K562 (cell line): ENCODE measurements around the gene ADGRG1. TPM values are rescaled to one million over a fixed set of nuclear protein-coding genes. Genes with fewer than 3 reads are reported as not detected.

Experiments
- ATAC-seq: fragments of 200-7000 bp; cut with Tn5 transposase; 3 replicates; pipeline ENCODE4 v1.9.1; 2020; ENCODE audit warnings: moderate library complexity
- BruUV-seq: library from RNA; stranded (reverse); fragments of 400-500 nt; replicated peaks from 2 replicates; lab custom pipeline; 2021; lab: Mats Ljungman, UMichigan
- CTCF ChIA-PET: fragments of 300-600 bp; formaldehyde crosslinking; extraction: SDS; loops from one replicate; lab custom pipeline; 2021; ENCODE audit warnings: low intra/inter-chr PET ratio; lab: Yijun Ruan, JAX
- POLR2A ChIA-PET: fragments of 300-600, 350-650 bp; sonication (Branson Sonifier 250); formaldehyde crosslinking; extraction: SDS; loops from one replicate; lab custom pipeline; 2021; ENCODE audit warnings: antibody characterized with exemption, inconsistent platforms; lab: Yijun Ruan, JAX
- DNase-seq, 4 experiments: peaks; one replicate each; pipeline versions ENCODE4 v3.0.0 to v3.0.0-alpha.2; 2011 to 2018; ENCODE audit warnings: low spot score in 3 of 4, mixed read lengths in 3 of 4; ENCODE audit errors: extremely low read depth in 1 of 4
- FAIRE-seq: peaks from 2 replicates; lab custom pipeline; 2011; peaks lifted over from hg19 to GRCh38; lab: Jason Lieb, UNC
- H2AFZ ChIP-seq: 2 replicates; pipeline ENCODE4 v1.6.0; 2011; ENCODE audit warnings: low read depth, low read length, control low read depth, inconsistent platforms
- H3K27ac ChIP-seq: fragments of 200-600 bp; 3 replicates; pipeline ENCODE4 v1.8.0; 2011; ENCODE audit warnings: low read depth, mild to moderate bottlenecking, control low read depth, inconsistent platforms, low read length, moderate library complexity, mixed read lengths; ENCODE audit errors: extremely low read depth
- H3K27me3 ChIP-seq, 2 experiments: fragments of 300-600 bp in 1 of 2; 2 replicates in 1 of 2; 3 replicates in 1 of 2; pipeline versions ENCODE4 v1.6.0 to v1.8.0; 2011; ENCODE audit warnings: inconsistent platforms in 2 of 2, low read length in 2 of 2, mild to moderate bottlenecking in 1 of 2, mixed read lengths in 1 of 2, moderate library complexity in 1 of 2; ENCODE audit not compliant: control insufficient read depth in 2 of 2, insufficient read depth in 2 of 2
- H3K36me3 ChIP-seq: fragments of 300-600 bp; 3 replicates; pipeline ENCODE4 v1.8.0; 2011; ENCODE audit warnings: mild to moderate bottlenecking, low read length, inconsistent platforms; ENCODE audit not compliant: control insufficient read depth, insufficient read depth
- H3K4me1 ChIP-seq, 2 experiments: fragments of 200-600 bp in 1 of 2; replicated peaks in 1 of 2; 2 replicates in 1 of 2; 3 replicates in 1 of 2; pipeline versions ENCODE4 v1.5.1 to v1.8.0; 2011; ENCODE audit warnings: inconsistent platforms in 2 of 2, low read length in 2 of 2, mild to moderate bottlenecking in 1 of 2, mixed read lengths in 1 of 2, moderate library complexity in 1 of 2; ENCODE audit not compliant: control insufficient read depth in 2 of 2, insufficient read depth in 2 of 2
- H3K4me2 ChIP-seq: 2 replicates; pipeline ENCODE4 v1.6.1; 2011; ENCODE audit warnings: low read length, control low read depth, inconsistent platforms, mixed read lengths; ENCODE audit not compliant: insufficient read depth
- H3K4me3 ChIP-seq: fragments of 200-600 bp; sonication (generic), shearing (Covaris generic); 2 replicates; pipeline ENCODE4 v1.5.1; 2016; ENCODE audit warnings: control low read depth, inconsistent platforms
- H3K79me2 ChIP-seq: fragments of 200-600 bp; 3 replicates; pipeline ENCODE4 v1.8.0; 2011; ENCODE audit warnings: low read length, inconsistent platforms; ENCODE audit not compliant: control insufficient read depth, insufficient read depth
- H3K9ac ChIP-seq, 2 experiments: 2 replicates each; pipeline versions ENCODE4 v1.6.0 to v1.6.1; 2011; ENCODE audit warnings: low read depth in 2 of 2, low read length in 2 of 2, control low read depth in 1 of 2, inconsistent platforms in 1 of 2, mild to moderate bottlenecking in 1 of 2, mixed read lengths in 1 of 2; ENCODE audit not compliant: insufficient read depth in 1 of 2
- H3K9me1 ChIP-seq: one replicate; pipeline ENCODE4 v1.6.0; 2011; ENCODE audit warnings: inconsistent platforms, mild to moderate bottlenecking, low read length, moderate library complexity; ENCODE audit not compliant: control insufficient read depth, insufficient read depth
- H3K9me3 ChIP-seq: replicated peaks from 2 replicates; pipeline ENCODE4 v1.5.1; 2011; ENCODE audit warnings: low read depth, low read length, inconsistent platforms; ENCODE audit not compliant: control insufficient read depth, insufficient read depth
- H4K20me1 ChIP-seq: replicated peaks from 2 replicates; pipeline ENCODE4 v1.6.1; 2011; ENCODE audit warnings: low read length, inconsistent platforms, mixed read lengths; ENCODE audit not compliant: control insufficient read depth, insufficient read depth
- DDX20 ChIP-seq: fragments of 450-650 bp; IDR thresholded peaks from 2 replicates; pipeline ENCODE4 v1.6.1; 2016; ENCODE audit warnings: missing genetic modification characterization, low read depth, mild to moderate bottlenecking, missing compliant biosample characterization, moderate library complexity
- KAT7 ChIP-seq: sonication (generic); formaldehyde crosslinking; IDR thresholded peaks from 2 replicates; pipeline ENCODE4 v1.8.0; 2022; ENCODE audit warnings: missing genetic modification reagents, mild to moderate bottlenecking, borderline replicate concordance
- RB1 ChIP-seq: fragments of 450-650 bp; IDR thresholded peaks from 2 replicates; pipeline ENCODE4 v1.6.1; 2017; ENCODE audit warnings: low read depth, mild to moderate bottlenecking
- SOX6 ChIP-seq: fragments of 450-650 bp; IDR thresholded peaks from 2 replicates; pipeline ENCODE4 v1.6.1; 2014; ENCODE audit warnings: mild to moderate bottlenecking
- YY1 ChIP-seq, 3 experiments: IDR thresholded peaks; 2 replicates each; pipeline ENCODE4 v1.6.1; 2011; ENCODE audit warnings: low read length in 2 of 3, mild to moderate bottlenecking in 2 of 3, moderate library complexity in 2 of 3, borderline replicate concordance in 1 of 3, control low read depth in 1 of 3, low read depth in 1 of 3; ENCODE audit not compliant: insufficient read depth in 3 of 3, insufficient replicate concordance in 2 of 3, control insufficient read depth in 1 of 3, insufficient read length in 1 of 3; ENCODE audit errors: extremely low read depth in 1 of 3
- ZNF175 ChIP-seq: fragments of 200-800 bp; sonication (Bioruptor generic); IDR thresholded peaks from 2 replicates; pipeline ENCODE4 v1.6.1; 2016; ENCODE audit warnings: low read depth, mild to moderate bottlenecking, missing genetic modification characterization, missing compliant biosample characterization
- ZNF354B ChIP-seq: fragments of 250-450 bp; sonication (Bioruptor Pico); IDR thresholded peaks from 2 replicates; pipeline ENCODE4 v1.4.0; 2020
- ZNF431 ChIP-seq: sonication (generic); formaldehyde crosslinking; IDR thresholded peaks from 2 replicates; pipeline ENCODE4 v1.8.0; 2022; ENCODE audit warnings: mild to moderate bottlenecking, missing genetic modification reagents
- WGBS: fragments of 100-300 bp; shearing (Covaris generic); methylation state at CpG from one replicate; pipeline ENCODE4 v1.1.6; 2016; ENCODE audit warnings: low coverage, mixed read lengths; ENCODE audit not compliant: insufficient coverage; ENCODE audit errors: missing lambda C conversion rate; 5-methylcytosine and 5-hydroxymethylcytosine counted together
- in situ Hi-C: fragments of 300-500 bp; cut with MboI; formaldehyde crosslinking; loops from 4 replicates; pipeline ENCODE4 v1.15.0; 2018; ENCODE audit warnings: inconsistent platforms, mixed read lengths
- intact Hi-C: fragments of 100-400 bp; cut with micrococcal nuclease; formaldehyde crosslinking; loops from 2 replicates; pipeline ENCODE4 v1.14.2; 2022
- polyA plus RNA-seq, 8 experiments: library from polyadenylated mRNA; depleted of rRNA in 4 of 8; stranded (reverse) in 5 of 8; unstranded in 3 of 8; fragments of >200 nt; fragmentation: Nextera tagmentation in 2 of 8; fragmentation: Illumina TruSeq in 1 of 8; extraction: Ambion mirVana in 2 of 8; extraction: Trizol in 1 of 8; gene quantifications; 2 replicates each; pipeline versions ENCODE4 v1.2.1 to v1.2.3, GENCODE V29; 2011 to 2014; ENCODE audit warnings: inconsistent platforms in 1 of 8, missing spikeins in 1 of 8
- total RNA-seq, 7 experiments: library from RNA; depleted of rRNA in 6 of 7; stranded (reverse); fragments of >200 nt in 6 of 7; fragmentation: Illumina TruSeq in 2 of 7; extraction: Trizol in 2 of 7; gene quantifications; 2 replicates each; pipeline versions ENCODE4 v1.2.1 to v1.2.3, GENCODE V29; 2011 to 2021; ENCODE audit warnings: low replicate concordance in 1 of 7
- TF ChIP-seq, protein P1 (sequence below): fragments of 250-450 bp; sonication (Bioruptor Pico); IDR thresholded peaks from 2 replicates; pipeline ENCODE4 v1.9.0; 2021; ENCODE audit warnings: mild to moderate bottlenecking
- TF ChIP-seq, protein P2 (sequence below): sonication (generic); formaldehyde crosslinking; IDR thresholded peaks from 2 replicates; pipeline ENCODE4 v1.8.1; 2023; ENCODE audit warnings: mild to moderate bottlenecking, missing genetic modification reagents

The ADGRG1 gene
- total and polyA plus RNA-seq, 9 of the 15 experiments (the other 6 are each of a cell fraction or from before 2014, with no cell fraction given) = 0.04 to 0.31 (median 0.16) TPM; not detected in 6

DNA sequence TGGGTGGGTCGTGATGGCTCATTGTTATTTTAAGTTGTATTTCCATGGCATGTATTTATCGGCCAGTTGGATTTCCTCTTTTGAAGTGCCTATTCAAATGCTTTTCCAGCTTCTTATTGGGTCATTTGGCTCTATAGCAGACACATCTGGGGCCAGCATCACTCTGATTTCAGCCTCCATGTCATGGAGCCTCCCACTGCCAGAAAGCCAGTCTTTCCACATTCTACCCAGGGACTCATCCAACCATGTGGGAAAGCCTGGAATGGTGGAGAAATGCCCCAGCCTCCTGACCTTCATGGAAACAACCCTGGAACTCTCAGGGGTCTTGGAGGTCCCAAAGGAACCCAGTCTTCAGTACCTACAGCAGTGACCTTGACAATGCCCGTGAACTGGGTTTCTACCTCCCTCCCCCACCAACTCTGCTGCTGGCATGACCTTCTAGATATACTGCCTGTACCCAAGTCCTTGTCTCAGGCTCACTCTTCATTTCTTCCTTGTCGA is 33.8 kb upstream of the ADGRG1 start:
- ChIA-PET POLR2A (interaction anchor here (1.0 kb wide), 1 partner anchor 29 kb away, joined by 3 read pairs; no protein-coding TSS in a partner anchor), CTCF (interaction anchor here (0.6 to 1.5 kb wide), 3 partner anchors 18 to 559 kb away, joined by 3 to 7 read pairs (median 3); no protein-coding TSS in a partner anchor)
- Histone ChIP-seq H3K9me1 (no peaks in the 10 kb centered on the region), H3K4me3 (no peak overlapping the region), H3K4me2 (no peak overlapping the region), H3K27me3 (no peaks in the 10 kb centered on the region), H3K9ac (no peak overlapping the region), H2AFZ (no peak overlapping the region), H3K36me3 (no peaks in the 10 kb centered on the region), H3K4me1 (peaks cover 6 to 11% of the 10 kb centered on the region in 2 experiments; a peak in 4 of 5 replicates), H3K9me3 (no peaks in the 10 kb centered on the region; the same call in 1 of the 2 replicates), H3K27ac (no peak overlapping the region), H3K79me2 (no peaks in the 10 kb centered on the region), H4K20me1 (peaks cover 6% of the 10 kb centered on the region; the same call in 1 of the 2 replicates)
- TF ChIP-seq, protein P1, sequence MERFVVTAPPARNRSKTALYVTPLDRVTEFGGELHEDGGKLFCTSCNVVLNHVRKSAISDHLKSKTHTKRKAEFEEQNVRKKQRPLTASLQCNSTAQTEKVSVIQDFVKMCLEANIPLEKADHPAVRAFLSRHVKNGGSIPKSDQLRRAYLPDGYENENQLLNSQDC (CRISPR knock-in tag) = no peak
- TF ChIP-seq ZNF431 = no peak
- no peak for TF ChIP-seq DDX20 (tag)
- TF ChIP-seq ZNF354B (CRISPR knock-in tag) = no peak
- TF ChIP-seq KAT7 = no peak
- TF ChIP-seq ZNF175 = no peak
- TF ChIP-seq YY1 (IDR thresholded peaks at IDR 0.05; ENCODE audit: borderline replicate concordance in 1 of 3, control insufficient read depth in 1 of 3, extremely low read depth in 1 of 3, insufficient read depth in 3 of 3, insufficient read length in 1 of 3, insufficient replicate concordance in 2 of 3, low read depth in 1 of 3, low read length in 2 of 3) = no peak
- TF ChIP-seq RB1 = no peak
- no peak for TF ChIP-seq SOX6
- TF ChIP-seq, protein P2, sequence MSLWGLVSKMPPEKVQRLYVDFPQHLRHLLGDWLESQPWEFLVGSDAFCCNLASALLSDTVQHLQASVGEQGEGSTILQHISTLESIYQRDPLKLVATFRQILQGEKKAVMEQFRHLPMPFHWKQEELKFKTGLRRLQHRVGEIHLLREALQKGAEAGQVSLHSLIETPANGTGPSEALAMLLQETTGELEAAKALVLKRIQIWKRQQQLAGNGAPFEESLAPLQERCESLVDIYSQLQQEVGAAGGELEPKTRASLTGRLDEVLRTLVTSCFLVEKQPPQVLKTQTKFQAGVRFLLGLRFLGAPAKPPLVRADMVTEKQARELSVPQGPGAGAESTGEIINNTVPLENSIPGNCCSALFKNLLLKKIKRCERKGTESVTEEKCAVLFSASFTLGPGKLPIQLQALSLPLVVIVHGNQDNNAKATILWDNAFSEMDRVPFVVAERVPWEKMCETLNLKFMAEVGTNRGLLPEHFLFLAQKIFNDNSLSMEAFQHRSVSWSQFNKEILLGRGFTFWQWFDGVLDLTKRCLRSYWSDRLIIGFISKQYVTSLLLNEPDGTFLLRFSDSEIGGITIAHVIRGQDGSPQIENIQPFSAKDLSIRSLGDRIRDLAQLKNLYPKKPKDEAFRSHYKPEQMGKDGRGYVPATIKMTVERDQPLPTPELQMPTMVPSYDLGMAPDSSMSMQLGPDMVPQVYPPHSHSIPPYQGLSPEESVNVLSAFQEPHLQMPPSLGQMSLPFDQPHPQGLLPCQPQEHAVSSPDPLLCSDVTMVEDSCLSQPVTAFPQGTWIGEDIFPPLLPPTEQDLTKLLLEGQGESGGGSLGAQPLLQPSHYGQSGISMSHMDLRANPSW (CRISPR knock-in tag) = no peak
- ATAC-seq (no peak), FAIRE-seq (no peak), DNase-seq (no peak)
- in situ Hi-C loops = no loop called here
- BruUV-seq = no TSS peak
- WGBS = 6% methylated on average over 4 of the region's 4 CpGs
- intact Hi-C loops = loop anchor here (5.0 to 10.0 kb wide), 2 partner anchors 128 to 270 kb away; no protein-coding TSS in a partner anchor
